PC-9 (cell line): ENCODE data around the gene EPHA3. TPM values are rescaled to one million over a fixed set of nuclear protein-coding genes. Genes with fewer than 3 reads are reported as not detected.

Source experiments
- BruUV-seq: library from RNA; stranded (reverse); fragments of 400-500 nt; replicated peaks from 2 replicates; lab custom pipeline; 2021; lab: Mats Ljungman, UMichigan
- CTCF ChIA-PET: fragments of 300-600 bp; sonication (Branson Sonifier 250); formaldehyde crosslinking; loops from one replicate; lab custom pipeline; 2022; ENCODE audit warnings: antibody characterized with exemption; lab: Charles Lee
- POLR2A ChIA-PET: fragments of 300-600 bp; sonication (Branson Sonifier 250); formaldehyde crosslinking; loops from one replicate; lab custom pipeline; 2022; ENCODE audit warnings: antibody characterized with exemption; ENCODE audit not compliant: unreplicated experiment; lab: Charles Lee
- DNase-seq, 2 experiments: peaks; one replicate each; pipeline versions ENCODE4 v3.0.0 to v3.0.0-alpha.2; 2015 to 2022; ENCODE audit warnings: mixed read lengths in 1 of 2
- H2AFZ ChIP-seq: fragments of 200-600 bp; sonication (generic); 2 replicates; pipeline ENCODE4 v1.8.1; 2017; ENCODE audit warnings: antibody characterized with exemption
- H3F3A ChIP-seq: fragments of 200-600 bp; sonication (generic); 2 replicates; pipeline ENCODE4 v1.8.1; 2017; ENCODE audit warnings: antibody characterized with exemption, mild to moderate bottlenecking, low read depth; ENCODE audit not compliant: insufficient read depth
- H3K27ac ChIP-seq: fragments of 200-600 bp; sonication (generic); 2 replicates; pipeline ENCODE4 v1.6.1; 2016; ENCODE audit warnings: mixed run types
- H3K27me3 ChIP-seq: fragments of 200-600 bp; sonication (generic); 2 replicates; pipeline ENCODE4 v1.6.1; 2016; ENCODE audit warnings: low read depth, mixed run types; ENCODE audit not compliant: insufficient read depth
- H3K36me3 ChIP-seq: fragments of 200-600 bp; sonication (generic); 2 replicates; pipeline ENCODE4 v1.6.1; 2016; ENCODE audit warnings: low read depth, mixed run types
- H3K4me1 ChIP-seq: fragments of 200-600 bp; sonication (generic); replicated peaks from 2 replicates; pipeline ENCODE4 v1.6.1; 2016; ENCODE audit warnings: mixed run types; ENCODE audit not compliant: insufficient read depth
- H3K4me2 ChIP-seq: fragments of 200-600 bp; sonication (generic); 2 replicates; pipeline ENCODE4 v1.6.1; 2017; ENCODE audit warnings: mixed run types
- H3K4me3 ChIP-seq: fragments of 200-600 bp; sonication (generic); 2 replicates; pipeline ENCODE4 v1.6.1; 2016; ENCODE audit warnings: mixed run types
- H3K79me2 ChIP-seq: fragments of 200-600 bp; sonication (generic); 2 replicates; pipeline ENCODE4 v1.6.1; 2017; ENCODE audit warnings: low read depth, mixed run types
- H3K9me2 ChIP-seq: fragments of 200-600 bp; sonication (generic); 2 replicates; pipeline ENCODE4 v1.8.1; 2017; ENCODE audit warnings: mild to moderate bottlenecking; ENCODE audit not compliant: insufficient read depth
- H3K9me3 ChIP-seq: fragments of 200-600 bp; sonication (generic); 2 replicates; pipeline ENCODE4 v1.8.1; 2016; ENCODE audit warnings: low read depth; ENCODE audit not compliant: insufficient read depth
- H4K20me1 ChIP-seq: fragments of 200-600 bp; sonication (generic); 2 replicates; pipeline ENCODE4 v1.8.1; 2017; ENCODE audit not compliant: insufficient read depth
- CTCF ChIP-seq: fragments of 200-600 bp; sonication (generic); conservative IDR thresholded peaks from 2 replicates; pipeline ENCODE4 v1.6.1; 2017; ENCODE audit warnings: mixed run types, antibody characterized with exemption, mild to moderate bottlenecking, moderate library complexity
- EZH2 ChIP-seq: fragments of 200-600 bp; sonication (generic); IDR thresholded peaks from 2 replicates; pipeline ENCODE4 v1.8.0; 2017; ENCODE audit warnings: antibody characterized with exemption, low read depth
- intact Hi-C: fragments of 100-400 bp; cut with micrococcal nuclease; formaldehyde crosslinking; loops from one replicate; pipeline ENCODE4 v1.10.0; 2022; ENCODE audit not compliant: unreplicated experiment
- total RNA-seq: library from RNA; stranded (reverse); gene quantifications from 2 replicates; pipeline ENCODE4 v1.2.3, GENCODE V29; 2021

EPHA3 gene
- total RNA-seq, 1 experiment from 2014 or later, result not detected

DNA sequence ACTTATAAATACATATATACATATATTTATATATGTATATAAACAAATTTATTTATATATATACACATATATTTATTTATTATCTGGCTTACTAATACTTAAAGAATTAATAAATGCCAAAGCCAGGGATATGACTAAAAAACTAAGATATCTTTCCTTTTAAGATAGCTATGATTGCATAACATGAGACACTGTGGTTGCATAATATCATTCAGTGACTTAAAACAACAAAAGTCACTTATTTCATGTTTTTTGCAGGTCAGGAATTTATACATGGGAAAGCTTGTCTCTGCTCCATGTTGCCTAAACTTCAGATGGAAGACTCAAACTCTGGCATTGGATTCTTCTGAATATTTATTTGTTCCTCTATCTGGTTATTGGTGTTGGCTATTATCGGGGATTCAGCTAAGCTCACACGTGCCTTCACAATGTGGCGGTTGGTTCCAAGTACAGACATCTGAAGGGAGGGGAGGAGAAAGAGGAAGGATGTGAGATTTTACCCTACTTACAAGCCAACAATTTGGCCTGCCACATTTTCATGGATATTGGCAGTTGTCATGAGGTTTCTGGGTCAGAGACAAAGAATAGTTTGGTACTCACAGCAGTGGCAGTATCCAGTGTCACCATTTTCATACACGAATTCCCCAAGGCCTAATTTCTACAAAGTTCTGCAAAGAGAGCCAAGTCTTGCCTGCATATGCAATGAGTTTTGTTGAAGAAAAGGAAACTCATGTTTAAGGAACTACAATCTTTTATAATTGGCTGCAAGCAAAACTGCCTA is 381.6 kb downstream of the EPHA3 start:
- Histone ChIP-seq H3K27me3 (no peaks in the 10 kb centered on the region), H3F3A (no peaks in the 10 kb centered on the region), H3K9me2 (no peaks in the 10 kb centered on the region), H3K4me1 (no peaks in the 10 kb centered on the region), H3K4me2 (no peak overlapping the region), H3K4me3 (no peak overlapping the region), H3K36me3 (no peaks in the 10 kb centered on the region), H4K20me1 (no peaks in the 10 kb centered on the region), H3K9me3 (no peaks in the 10 kb centered on the region), H2AFZ (no peak overlapping the region), H3K27ac (no peak overlapping the region), H3K79me2 (no peaks in the 10 kb centered on the region)
- no TSS peak for BruUV-seq
- CTCF ChIA-PET, result no interaction called here
- DNase-seq, result no peak
- no peak for TF ChIP-seq EZH2
- no peak for TF ChIP-seq CTCF
- POLR2A ChIA-PET, result no interaction called here
- intact Hi-C loops, result no loop called here

DNA sequence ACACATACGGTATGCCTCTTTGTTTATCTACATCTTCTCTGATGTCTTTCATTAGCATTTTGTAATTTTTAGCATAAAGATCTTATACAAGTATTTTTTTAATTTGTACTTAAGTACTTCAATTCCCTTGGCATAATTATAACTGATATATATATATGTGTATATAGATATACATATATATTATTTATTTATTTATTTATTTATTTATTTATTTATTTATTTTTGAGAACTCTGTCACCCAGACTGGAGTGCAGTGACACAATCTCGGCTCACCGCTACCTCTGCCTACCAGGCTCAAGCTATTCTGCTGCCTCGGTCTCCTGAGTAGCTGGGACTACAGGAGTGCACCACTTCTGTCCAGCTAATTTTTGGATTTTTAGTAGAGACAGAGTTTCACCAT is 382.7 kb downstream of the EPHA3 start:
- no peaks in the 10 kb centered on the region; the same call in 1 of the 2 replicates for H3K9me3 ChIP-seq
- CTCF ChIA-PET, result no interaction called here

GRCh38 chr3:89494734-89495133 is 387.3 kb downstream of the EPHA3 start:
- no TSS peak for BruUV-seq
- Histone ChIP-seq H3K27me3 (no peaks in the 10 kb centered on the region), H2AFZ (no peak overlapping the region), H3K27ac (no peak overlapping the region), H3K79me2 (no peaks in the 10 kb centered on the region), H3K36me3 (no peaks in the 10 kb centered on the region), H3K4me3 (no peak overlapping the region), H3F3A (no peaks in the 10 kb centered on the region), H3K4me2 (no peak overlapping the region), H3K9me3 (no peaks in the 10 kb centered on the region; the same call in 1 of the 2 replicates), H3K4me1 (no peaks in the 10 kb centered on the region), H3K9me2 (no peaks in the 10 kb centered on the region), H4K20me1 (no peaks in the 10 kb centered on the region)
- intact Hi-C loops, result no loop called here
- ChIA-PET POLR2A (no interaction called here), CTCF (no interaction called here)
- no peak for DNase-seq
- TF ChIP-seq EZH2 (no peak), CTCF (no peak)

More for the DNA sequence above, 382.7 kb downstream of the EPHA3 start:
- POLR2A ChIA-PET, result no interaction called here
- Histone ChIP-seq H4K20me1 (no peaks in the 10 kb centered on the region), H3K27me3 (no peaks in the 10 kb centered on the region), H3K27ac (no peak overlapping the region), H3K4me3 (no peak overlapping the region), H3K79me2 (no peaks in the 10 kb centered on the region), H2AFZ (no peak overlapping the region), H3K4me2 (no peak overlapping the region), H3F3A (no peaks in the 10 kb centered on the region), H3K36me3 (no peaks in the 10 kb centered on the region), H3K9me2 (no peaks in the 10 kb centered on the region), H3K4me1 (no peaks in the 10 kb centered on the region)
- no peak for TF ChIP-seq CTCF
- no peak for TF ChIP-seq EZH2
- intact Hi-C loops, result no loop called here
- no peak for DNase-seq
- no TSS peak for BruUV-seq
